ENCODE results near the gene SMS.

Gene SMS

GRCh38 chrX:22043872-22044271 is 103.4 kb downstream of the SMS start:
- FAIRE-seq (no peak), DNase-seq (ENCODE audit: insufficient read length, low spot score) (no peak)
- no peak for TF ChIP-seq CTCF (IDR thresholded peaks at IDR 0.05; ENCODE audit: insufficient read depth, missing control alignments)

All from D721Med (cell line).